ENCODE data around the gene SOX30.

Gene SOX30

GRCh38 chr5:157578079-157578780 lies 74.0 kb downstream of the SOX30 start:
- DNase-seq (ENCODE audit: low read depth in 1 of 2, low spot score in 1 of 2), result no peak

GRCh38 chr5:157576678-157577077 lies 75.6 kb downstream of the SOX30 start:
- DNase-seq (ENCODE audit: low read depth in 1 of 2, low spot score in 1 of 2), result no peak

Measured in activated T-helper 1 cell treated with anti-CD3 and anti-CD28 coated beads, Interleukin-2, amount 50 U/mL, for 16 hours (primary cell).